HepG2 (cell line): ENCODE measurements around the gene MMGT1. TPM values are rescaled to one million over a fixed set of nuclear protein-coding genes. Genes with fewer than 3 reads are reported as not detected.

ENCODE experiments used
- ATAC-seq: fragments of 200-7000 bp; cut with Tn5 transposase; 3 replicates; pipeline ENCODE4 v1.9.1; 2020; ENCODE audit warnings: mild to moderate bottlenecking, moderate library complexity
- BruUV-seq: library from RNA; stranded (reverse); fragments of 400-500 nt; replicated peaks from 2 replicates; lab custom pipeline; 2021; lab: Mats Ljungman, UMichigan
- CTCF ChIA-PET: fragments of 300-600 bp; formaldehyde crosslinking; extraction: SDS; loops from one replicate; lab custom pipeline; 2021; ENCODE audit warnings: low total read pairs, inconsistent platforms, low intra/inter-chr PET ratio; lab: Yijun Ruan, JAX
- POLR2A ChIA-PET: fragments of 350-600 bp; sonication (Branson Sonifier 250); formaldehyde crosslinking; loops from one replicate; lab custom pipeline; 2020; ENCODE audit warnings: antibody characterized with exemption, inconsistent platforms; lab: Yijun Ruan, JAX
- DNase-seq: peaks from one replicate; pipeline ENCODE4 v3.0.0-alpha.2; 2015; ENCODE audit warnings: low spot score
- FAIRE-seq: peaks from 3 replicates; lab custom pipeline; 2011; peaks lifted over from hg19 to GRCh38; lab: Jason Lieb, UNC
- H2AFZ ChIP-seq: one replicate; pipeline ENCODE4 v1.6.1; 2011; ENCODE audit warnings: low read length, inconsistent platforms
- H3K27ac ChIP-seq: fragments of 300-600 bp; 3 replicates; pipeline ENCODE4 v1.8.0; 2011; ENCODE audit warnings: mixed run types, mild to moderate bottlenecking, mixed read lengths, low read length, inconsistent platforms; ENCODE audit not compliant: insufficient read depth; ENCODE audit errors: extremely low read length
- H3K27me3 ChIP-seq, 2 experiments: fragments of 200-600 bp in 1 of 2; 2 replicates in 1 of 2; 3 replicates in 1 of 2; pipeline versions ENCODE4 v1.6.0 to v1.8.0; 2011; ENCODE audit warnings: low read length in 2 of 2, mild to moderate bottlenecking in 2 of 2, moderate library complexity in 2 of 2, inconsistent platforms in 1 of 2; ENCODE audit not compliant: insufficient read depth in 2 of 2, control insufficient read depth in 1 of 2
- H3K36me3 ChIP-seq, 2 experiments: fragments of 200-600 bp in 1 of 2; replicated peaks in 1 of 2; 2 replicates in 1 of 2; 3 replicates in 1 of 2; pipeline versions ENCODE4 v1.5.1 to v1.8.0; 2011; ENCODE audit warnings: low read length in 2 of 2, inconsistent platforms in 1 of 2; ENCODE audit not compliant: insufficient read depth in 2 of 2, control insufficient read depth in 1 of 2
- H3K4me1 ChIP-seq: 2 replicates; pipeline ENCODE4 v1.5.1; 2012; ENCODE audit warnings: low read length, inconsistent platforms; ENCODE audit not compliant: insufficient read depth
- H3K4me2 ChIP-seq: 2 replicates; pipeline ENCODE4 v1.6.0; 2011; ENCODE audit warnings: low read depth, low read length, inconsistent platforms
- H3K4me3 ChIP-seq, 3 experiments: fragments of 200-600 bp in 1 of 3; sonication (generic), shearing (Covaris generic) in 1 of 3; replicated peaks in 1 of 3; 2 replicates each; pipeline ENCODE4 v1.5.1; 2011 to 2016; ENCODE audit warnings: low read length in 3 of 3, inconsistent platforms in 2 of 3, low read depth in 2 of 3, mild to moderate bottlenecking in 2 of 3, control low read depth in 1 of 3, mixed read lengths in 1 of 3; ENCODE audit not compliant: insufficient read depth in 1 of 3
- H3K79me2 ChIP-seq: one replicate; pipeline ENCODE4 v1.6.1; 2011; ENCODE audit warnings: low read length, inconsistent platforms; ENCODE audit not compliant: insufficient read depth
- H3K9ac ChIP-seq: 2 replicates; pipeline ENCODE4 v1.6.0; 2011; ENCODE audit warnings: mild to moderate bottlenecking, low read depth, low read length, inconsistent platforms; ENCODE audit not compliant: insufficient read depth
- H3K9me3 ChIP-seq: 2 replicates; pipeline ENCODE4 v1.5.1; 2012; ENCODE audit warnings: mild to moderate bottlenecking, low read length
- H4K20me1 ChIP-seq: 2 replicates; pipeline ENCODE4 v1.6.0; 2011; ENCODE audit warnings: inconsistent platforms, mild to moderate bottlenecking, low read length, moderate library complexity; ENCODE audit not compliant: insufficient read depth
- CBFB ChIP-seq: sonication (generic); formaldehyde crosslinking; IDR thresholded peaks from 2 replicates; pipeline ENCODE4 v1.4.0; 2020; ENCODE audit warnings: missing genetic modification reagents
- FOXP4 ChIP-seq: sonication (generic); formaldehyde crosslinking; IDR thresholded peaks from 2 replicates; pipeline ENCODE4 v1.4.0; 2020; ENCODE audit warnings: missing genetic modification reagents
- NBN ChIP-seq: fragments of 450-650 bp; conservative IDR thresholded peaks from 2 replicates; pipeline ENCODE4 v1.6.1; 2017
- NFRKB ChIP-seq: fragments of 450-650 bp; IDR thresholded peaks from 2 replicates; pipeline ENCODE4 v1.6.1; 2017
- POLR2AphosphoS2 ChIP-seq: IDR thresholded peaks from 2 replicates; pipeline ENCODE4 v1.6.1; 2011; ENCODE audit warnings: low read depth, low read length, improper control_type of control experiment
- RBM39 ChIP-seq: fragments of 200-400 bp; formaldehyde crosslinking; IDR thresholded peaks from one replicate; pipeline ENCODE4 v1.6.1; 2018; ENCODE audit warnings: antibody characterized with exemption, mild to moderate bottlenecking, low read depth, low read length; ENCODE audit not compliant: poor library complexity, severe bottlenecking
- SRY ChIP-seq: sonication (generic); formaldehyde crosslinking; IDR thresholded peaks from 2 replicates; pipeline ENCODE4 v1.8.0; 2022; ENCODE audit warnings: mild to moderate bottlenecking, missing genetic modification reagents
- TBL1XR1 ChIP-seq: fragments of 150-350 bp; IDR thresholded peaks from 2 replicates; pipeline ENCODE4 v1.6.1; 2014; ENCODE audit warnings: borderline replicate concordance, low read length; ENCODE audit not compliant: partially characterized antibody
- TOE1 ChIP-seq: sonication (generic); formaldehyde crosslinking; IDR thresholded peaks from 2 replicates; pipeline ENCODE4 v1.4.0; 2020; ENCODE audit warnings: mild to moderate bottlenecking, missing genetic modification reagents
- ZBTB40 ChIP-seq, 2 experiments: fragments of 450-650 bp in 1 of 2; sonication (generic) in 1 of 2; formaldehyde crosslinking in 1 of 2; IDR thresholded peaks; 2 replicates each; pipeline versions ENCODE4 v1.6.1 to v1.8.0; 2016 to 2022; ENCODE audit warnings: antibody characterized with exemption in 1 of 2, mild to moderate bottlenecking in 1 of 2, missing genetic modification reagents in 1 of 2
- ZC3H13 ChIP-seq: sonication (generic); formaldehyde crosslinking; IDR thresholded peaks from 2 replicates; pipeline ENCODE4 v1.8.1; 2023; ENCODE audit warnings: mild to moderate bottlenecking, missing genetic modification reagents, moderate library complexity
- ZNF12 ChIP-seq: sonication (generic); formaldehyde crosslinking; IDR thresholded peaks from 2 replicates; pipeline ENCODE4 v1.5.0; 2020; ENCODE audit warnings: missing genetic modification reagents
- ZNF20 ChIP-seq: sonication (generic); formaldehyde crosslinking; IDR thresholded peaks from 2 replicates; pipeline ENCODE4 v1.4.0; 2020; ENCODE audit warnings: mild to moderate bottlenecking, moderate library complexity, missing genetic modification reagents
- ZNF235 ChIP-seq: sonication (generic); formaldehyde crosslinking; IDR thresholded peaks from 2 replicates; pipeline ENCODE4 v1.8.1; 2023; ENCODE audit warnings: mild to moderate bottlenecking, missing genetic modification reagents, borderline replicate concordance
- ZNF556 ChIP-seq: sonication (generic); formaldehyde crosslinking; IDR thresholded peaks from 2 replicates; pipeline ENCODE4 v1.4.0; 2020; ENCODE audit warnings: mild to moderate bottlenecking, missing genetic modification reagents, borderline replicate concordance
- WGBS: methylation state at CpG from one replicate; pipeline ENCODE4 v1.1.6; 2017; ENCODE audit warnings: low lambda C conversion rate; 5-methylcytosine and 5-hydroxymethylcytosine counted together
- in situ Hi-C: cut with HindIII; loops from 2 replicates; pipeline ENCODE4 v1.10.0; 2017; ENCODE audit warnings: low pct_unique_long_range_greater_than_20kb; ENCODE audit not compliant: extremely low pct_ligation_motif_present
- intact Hi-C: fragments of 100-400 bp; cut with micrococcal nuclease; formaldehyde crosslinking; loops from one replicate; pipeline ENCODE4 v1.10.0; 2022; ENCODE audit not compliant: unreplicated experiment
- polyA plus RNA-seq, 8 experiments: library from polyadenylated mRNA; depleted of rRNA in 3 of 8; stranded (reverse) in 7 of 8; unstranded in 1 of 8; fragments of >200 nt; fragmentation: Illumina TruSeq in 4 of 8; extraction: Trizol in 4 of 8; gene quantifications; 2 replicates each; pipeline versions ENCODE4 v1.2.1 to v1.2.3, GENCODE V29; 2011 to 2016; ENCODE audit warnings: low read depth in 4 of 8, missing spikeins in 1 of 8, mixed read lengths in 1 of 8; ENCODE audit not compliant: insufficient read depth in 1 of 8
- total RNA-seq, 5 experiments: library from RNA; depleted of rRNA; stranded (reverse); fragments of >200 nt; fragmentation: Illumina TruSeq; extraction: Trizol; gene quantifications; 2 replicates each; pipeline ENCODE4 v1.2.3, GENCODE V29; 2016; ENCODE audit warnings: low read depth in 1 of 5

Gene MMGT1
- total and polyA plus RNA-seq, 2 of the 13 experiments (the other 11 are each of a cell fraction or from before 2014, with no cell fraction given), result 7.5 to 8.8 TPM

- TF ChIP-seq ZC3H13 (CRISPR knock-in tag) (no peak), ZNF235 (CRISPR knock-in tag) (no peak), POLR2AphosphoS2 (no peak), TBL1XR1 (no peak), SRY (CRISPR knock-in tag) (no peak), TOE1 (CRISPR knock-in tag) (no peak), ZNF556 (no peak), NBN (no peak), ZNF12 (CRISPR knock-in tag) (no peak), CBFB (CRISPR knock-in tag) (no peak), RBM39 (no peak)
These were observed 10.5 kb upstream of the MMGT1 start (continued) for GRCh38 chrX:135984256-135984655.

- no peaks in the 10 kb centered on the region for H3K9me3 ChIP-seq
- WGBS, result 21% methylated on average over 1 of the region's 1 CpG
- in situ Hi-C loops (no loop called here), intact Hi-C loops (no loop called here)
- BruUV-seq, result no TSS peak
- no peak overlapping the region for H2AFZ ChIP-seq
- ATAC-seq (no peak), FAIRE-seq (no peak), DNase-seq (no peak)
- ChIA-PET CTCF (no interaction called here), POLR2A (no interaction called here)
- no peak overlapping the region for H3K9ac ChIP-seq
- no peaks in the 10 kb centered on the region for H3K36me3 ChIP-seq
- H3K79me2 ChIP-seq, result no peaks in the 10 kb centered on the region
- no peaks in the 10 kb centered on the region for H3K27me3 ChIP-seq
- H3K4me2 ChIP-seq, result no peak overlapping the region
- H4K20me1 ChIP-seq, result no peaks in the 10 kb centered on the region
- no peak overlapping the region for H3K27ac ChIP-seq
- H3K4me3 ChIP-seq, result no peak overlapping the region
- no peaks in the 10 kb centered on the region; the same call in 1 of the 2 replicates for H3K4me1 ChIP-seq
- TF ChIP-seq ZBTB40 (IDR thresholded peaks at IDR 0.05) (no peak), ZBTB40 (CRISPR knock-in tag; IDR thresholded peaks at IDR 0.05) (no peak), FOXP4 (CRISPR knock-in tag) (no peak), ZNF20 (CRISPR knock-in tag) (no peak), NFRKB (no peak)
These were observed 9.1 kb upstream of the MMGT1 start for GRCh38 chrX:135982860-135983259.
